Activated effector memory CD4-positive, alpha-beta T cell treated with anti-CD3 and anti-CD28 coated beads, Interleukin-2, amount 50 U/mL, for 16 hours (primary cell): ENCODE data around the gene KMT2C.
"Not testable (repeated sequence)": the region's sequence is repeated elsewhere in the genome, so short reads cannot be mapped to it uniquely, and the experiment has no call there.

Source experiments
- DNase-seq: peaks from one replicate; pipeline ENCODE4 v3.0.0-alpha.2; 2020

KMT2C gene

DNA sequence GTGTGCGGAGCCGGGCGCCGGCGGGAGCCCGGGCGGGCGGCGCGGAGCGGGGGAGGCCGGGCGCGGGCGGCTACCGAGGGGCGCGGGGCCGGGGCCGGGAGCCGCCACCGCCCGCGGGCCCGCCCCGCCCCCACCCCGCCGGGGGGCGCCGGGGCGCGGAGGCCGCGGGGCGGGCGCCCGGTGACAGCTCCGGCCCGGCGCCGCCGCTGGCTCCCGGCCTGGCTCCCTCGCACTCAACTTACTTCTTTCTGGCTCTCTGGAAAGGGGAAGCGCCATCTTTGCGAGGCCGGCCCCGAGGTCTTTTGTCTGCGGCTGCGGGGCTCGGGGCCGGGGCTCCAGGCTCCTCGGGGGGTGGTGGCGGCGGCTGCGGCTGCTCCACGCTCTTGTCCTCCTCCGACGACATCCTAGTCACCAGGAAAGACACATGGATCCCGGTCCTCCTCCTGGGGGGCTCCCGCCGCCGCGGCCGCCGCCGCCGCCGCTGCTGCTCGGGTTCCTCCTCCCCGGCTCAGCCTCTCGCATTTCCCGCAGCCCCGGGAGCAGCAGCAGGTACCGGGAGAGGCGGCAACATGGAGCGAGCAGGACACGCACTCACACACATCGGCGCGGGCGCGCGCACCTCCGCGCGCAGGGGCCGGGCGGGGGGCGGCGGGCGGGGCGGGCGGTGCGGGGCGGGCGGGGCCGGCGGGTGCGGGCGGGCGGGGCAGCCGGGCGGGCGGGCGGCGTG lies at the start of gene KMT2C:
KMT2C (minus strand) TSS at position 620 of the 727 bp plus-strand sequence; CDS start at position 403, 217 bp downstream.
- DNase-seq: peak; percentile 84

DNA sequence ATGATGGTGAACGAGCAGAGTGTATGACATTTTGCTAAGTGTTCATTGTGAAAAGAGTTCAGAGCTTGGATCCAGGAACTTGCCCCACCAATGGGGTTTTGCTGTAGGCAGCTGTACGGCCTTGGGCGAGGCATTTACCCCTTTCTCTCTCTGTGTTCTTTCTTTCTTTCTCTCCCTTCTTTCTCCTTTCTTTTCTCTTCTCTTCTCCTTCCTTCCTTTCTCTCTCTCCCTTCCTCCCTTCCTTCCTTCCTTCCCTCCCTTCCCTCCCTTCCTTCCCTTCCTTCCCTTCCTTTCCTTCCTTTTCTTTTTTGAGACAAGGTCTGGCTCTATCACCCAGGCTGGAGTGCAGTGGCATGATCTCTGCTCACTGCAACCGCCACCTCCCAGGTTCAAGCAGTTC lies 45.3 kb upstream of the KMT2C start:
- DNase-seq: no peak

DNA sequence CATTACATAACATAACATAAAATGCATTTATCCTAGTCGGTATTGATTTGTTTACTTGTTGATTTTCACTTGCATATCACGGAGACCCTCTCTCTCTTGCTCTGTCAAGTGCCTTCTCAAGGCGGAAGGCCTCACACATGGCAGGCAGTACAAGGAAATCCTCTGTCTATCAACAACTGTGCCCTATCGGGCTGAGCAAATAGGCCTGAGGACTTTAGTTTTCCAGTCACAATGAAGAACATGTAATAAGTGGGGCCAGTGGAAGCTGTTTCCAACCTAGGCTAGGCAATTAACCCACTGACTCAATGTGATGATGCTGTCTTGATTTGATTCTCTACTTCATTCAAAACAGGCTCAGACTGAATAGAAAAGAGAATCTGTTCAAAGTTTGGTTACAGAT lies 44.9 kb upstream of the KMT2C start:
- DNase-seq: peak; percentile 30

DNA sequence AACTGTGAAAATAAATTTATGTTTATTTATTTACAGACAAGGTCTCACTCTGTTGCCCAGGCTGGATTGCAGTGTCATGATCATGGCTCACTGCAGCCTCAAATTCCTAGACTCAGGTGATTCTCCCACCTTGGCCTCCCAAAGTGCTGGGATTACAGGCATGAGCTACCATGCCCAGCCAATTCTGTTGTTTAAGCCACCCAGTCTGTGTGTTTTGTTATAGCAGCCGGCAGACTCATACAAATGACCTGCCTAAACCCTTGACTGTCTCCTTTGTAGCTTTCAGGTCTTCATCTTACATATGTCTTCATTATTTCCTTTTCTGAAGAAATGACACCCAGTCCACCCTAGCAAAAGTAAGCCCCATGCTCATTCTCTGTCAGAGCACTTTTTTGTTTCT lies 43.8 kb upstream of the KMT2C start:
- peak; percentile 14 for DNase-seq

DNA sequence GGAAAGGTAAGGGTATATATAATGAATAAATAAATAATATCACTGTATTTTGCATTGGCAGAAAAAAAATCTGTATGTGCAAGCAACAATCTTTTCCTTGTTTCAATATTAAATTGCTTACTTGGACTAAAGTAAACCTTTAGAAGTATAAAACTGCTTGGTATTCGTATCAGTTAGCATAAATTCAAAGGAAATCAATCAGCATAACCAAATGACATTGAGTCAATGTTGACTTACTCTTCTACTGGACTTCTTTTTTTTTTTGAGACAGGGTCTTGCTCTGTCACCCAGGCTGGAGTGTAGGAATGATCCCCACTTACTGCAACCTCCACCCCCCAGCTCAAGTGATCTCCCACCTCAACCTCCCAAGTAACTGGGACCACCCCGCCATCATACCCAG lies 42.3 kb upstream of the KMT2C start:
- DNase-seq: no peak

DNA sequence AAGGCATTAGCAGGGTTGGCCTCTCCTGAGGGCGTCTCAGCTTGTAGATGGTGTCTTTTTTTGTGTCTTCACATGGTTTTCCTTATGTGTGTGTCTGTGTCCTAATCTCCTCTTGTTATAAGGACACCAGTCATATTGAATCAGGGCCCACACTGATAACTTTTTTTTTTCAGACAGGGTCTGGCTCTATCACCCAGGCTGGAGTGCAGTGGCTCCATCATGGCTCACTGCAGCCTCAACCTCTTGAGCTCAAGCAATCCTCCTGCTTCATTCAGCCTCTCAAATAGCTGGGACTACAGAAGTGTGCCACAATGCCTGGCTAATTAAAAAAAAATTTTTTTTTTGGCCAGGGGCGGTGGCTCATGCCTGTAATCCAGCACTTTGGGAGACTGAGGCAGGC lies 41.3 kb upstream of the KMT2C start:
- DNase-seq: no peak

DNA sequence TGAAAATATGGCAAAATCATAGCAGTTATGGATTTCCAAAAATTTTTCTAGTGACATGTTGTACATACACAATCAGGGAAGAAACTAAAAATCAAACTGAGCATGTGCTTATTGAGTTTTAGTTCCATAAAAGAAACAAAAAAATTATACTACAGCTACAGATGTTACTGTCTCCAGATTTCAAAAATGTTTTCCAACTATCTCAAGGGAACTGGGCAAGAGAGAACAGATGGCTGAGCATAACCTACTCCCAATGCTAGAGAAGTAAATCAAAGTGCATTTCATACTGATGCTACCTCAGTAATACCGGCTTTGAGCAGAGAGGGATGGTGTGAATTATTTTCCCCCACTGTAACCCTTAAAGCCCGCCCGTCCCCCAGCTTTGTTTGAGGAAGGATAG lies 40.7 kb upstream of the KMT2C start:
- DNase-seq: no peak

DNA sequence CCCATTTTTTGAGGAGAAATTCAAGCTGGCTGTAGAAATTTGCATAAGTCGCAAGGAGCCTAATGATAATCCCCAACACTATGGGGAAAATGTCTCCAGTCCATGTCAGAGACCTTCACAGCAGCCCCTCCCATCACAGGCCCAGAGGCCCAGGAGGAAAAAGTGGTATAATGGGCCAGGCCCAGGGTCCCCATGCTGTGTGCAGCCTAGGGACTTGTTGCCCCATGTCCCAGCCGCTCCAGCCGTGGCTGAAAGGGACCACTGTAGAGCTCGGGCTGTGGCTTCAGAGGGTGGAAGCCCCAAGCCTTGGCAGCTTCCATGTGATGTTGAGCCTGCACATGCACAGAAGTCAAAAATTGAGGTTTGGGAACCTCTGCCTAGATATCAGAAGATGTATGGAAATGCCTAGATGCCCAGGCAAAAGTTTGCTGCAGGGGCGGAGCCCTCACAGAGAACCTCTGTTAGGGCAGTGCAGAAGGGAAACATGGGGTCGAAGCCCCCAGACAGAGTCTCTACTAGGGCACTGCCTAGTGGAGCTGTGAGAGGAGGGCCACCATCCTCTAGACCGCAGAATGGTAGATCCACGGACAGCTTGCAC lies 35.3 kb upstream of the KMT2C start:
- DNase-seq: not testable (repeated sequence)

DNA sequence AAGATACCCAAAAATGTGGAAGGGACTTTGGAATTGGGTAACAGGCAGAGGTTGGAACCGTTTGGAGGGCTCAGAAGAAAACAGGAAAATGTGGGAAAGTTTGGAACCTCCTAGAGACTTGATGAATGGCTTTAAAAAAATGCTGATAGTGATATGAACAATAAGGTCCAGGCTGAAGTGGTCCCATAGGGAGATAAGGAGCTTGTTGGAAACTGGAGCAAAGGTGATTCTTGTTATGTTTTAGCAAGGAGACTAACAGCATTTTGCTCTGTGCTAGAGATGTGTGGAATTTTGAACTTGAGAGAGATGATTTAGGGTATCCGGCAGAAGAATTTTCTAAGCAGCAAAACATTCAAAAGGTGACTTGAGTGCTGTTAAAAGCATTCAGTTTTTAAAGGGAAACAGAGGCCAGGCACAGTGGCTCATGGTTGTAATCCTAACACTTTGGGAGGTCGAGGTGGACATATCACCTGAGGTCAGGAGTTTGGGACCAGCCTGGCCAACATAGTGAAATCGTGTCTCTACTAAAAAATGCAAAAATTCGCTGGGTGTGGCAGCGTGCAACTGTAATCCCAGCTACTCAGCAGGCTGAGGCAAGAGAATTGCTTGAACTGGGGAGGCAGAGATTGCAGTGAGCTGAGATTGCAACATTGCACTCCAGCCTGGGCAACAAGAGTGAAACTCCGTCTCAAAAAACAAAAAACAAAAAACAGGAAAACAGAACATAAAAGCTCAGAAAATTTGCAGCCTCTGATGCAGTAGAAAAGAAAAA lies 34.6 kb upstream of the KMT2C start:
- not testable (repeated sequence) for DNase-seq

DNA sequence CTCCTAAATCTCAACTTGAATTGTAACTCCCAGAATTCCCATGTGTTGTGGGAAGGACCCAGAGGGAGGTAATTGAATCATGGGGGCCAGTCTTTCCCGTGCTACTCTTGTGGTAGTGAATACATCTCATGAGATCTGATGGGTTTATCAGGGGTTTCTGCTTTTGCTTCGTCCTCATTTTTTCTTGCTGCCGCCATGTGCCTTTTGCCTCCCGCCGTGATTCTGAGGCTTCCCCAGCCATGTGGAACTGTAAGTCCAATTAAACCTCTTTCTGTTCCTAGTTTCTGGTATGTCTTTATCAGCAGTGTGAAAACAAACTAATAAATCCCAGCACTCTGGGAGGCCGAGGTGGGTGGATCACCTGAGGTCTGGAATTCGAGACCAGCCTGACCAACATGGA lies 33.8 kb upstream of the KMT2C start:
- peak; percentile 9 for DNase-seq

DNA sequence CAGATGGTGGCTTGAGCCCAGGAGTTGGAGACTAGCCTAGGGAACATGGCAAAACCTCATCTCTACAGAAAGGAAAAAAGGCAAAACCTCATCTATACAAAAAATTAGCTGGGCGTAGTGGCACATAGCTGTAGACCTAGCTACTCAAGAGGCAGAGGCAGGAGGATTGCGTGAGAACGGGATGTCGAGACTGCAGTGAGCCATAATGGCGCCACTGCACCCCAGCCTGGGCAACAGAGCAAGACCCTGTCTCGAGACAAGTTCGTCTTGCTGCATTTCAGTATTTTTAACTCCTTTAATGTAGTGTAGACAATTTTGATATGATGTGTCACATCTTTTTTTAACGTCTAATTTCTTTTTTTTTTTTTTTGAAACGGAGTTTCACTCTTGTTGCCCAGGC lies 31.4 kb upstream of the KMT2C start:
- DNase-seq: no peak

DNA sequence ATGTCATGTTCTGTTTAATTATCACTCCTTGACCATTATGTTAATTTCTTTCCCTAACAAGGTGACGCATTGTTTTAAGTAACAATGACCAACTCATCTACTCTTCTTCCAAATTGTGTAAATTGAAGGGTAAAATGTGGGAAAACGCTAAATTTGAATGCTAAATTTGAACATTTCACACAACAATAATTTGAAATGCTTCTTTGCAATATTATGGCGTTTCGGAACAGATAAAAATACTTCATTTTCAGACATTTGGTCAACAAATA lies 29.2 kb upstream of the KMT2C start:
- DNase-seq: no peak

DNA sequence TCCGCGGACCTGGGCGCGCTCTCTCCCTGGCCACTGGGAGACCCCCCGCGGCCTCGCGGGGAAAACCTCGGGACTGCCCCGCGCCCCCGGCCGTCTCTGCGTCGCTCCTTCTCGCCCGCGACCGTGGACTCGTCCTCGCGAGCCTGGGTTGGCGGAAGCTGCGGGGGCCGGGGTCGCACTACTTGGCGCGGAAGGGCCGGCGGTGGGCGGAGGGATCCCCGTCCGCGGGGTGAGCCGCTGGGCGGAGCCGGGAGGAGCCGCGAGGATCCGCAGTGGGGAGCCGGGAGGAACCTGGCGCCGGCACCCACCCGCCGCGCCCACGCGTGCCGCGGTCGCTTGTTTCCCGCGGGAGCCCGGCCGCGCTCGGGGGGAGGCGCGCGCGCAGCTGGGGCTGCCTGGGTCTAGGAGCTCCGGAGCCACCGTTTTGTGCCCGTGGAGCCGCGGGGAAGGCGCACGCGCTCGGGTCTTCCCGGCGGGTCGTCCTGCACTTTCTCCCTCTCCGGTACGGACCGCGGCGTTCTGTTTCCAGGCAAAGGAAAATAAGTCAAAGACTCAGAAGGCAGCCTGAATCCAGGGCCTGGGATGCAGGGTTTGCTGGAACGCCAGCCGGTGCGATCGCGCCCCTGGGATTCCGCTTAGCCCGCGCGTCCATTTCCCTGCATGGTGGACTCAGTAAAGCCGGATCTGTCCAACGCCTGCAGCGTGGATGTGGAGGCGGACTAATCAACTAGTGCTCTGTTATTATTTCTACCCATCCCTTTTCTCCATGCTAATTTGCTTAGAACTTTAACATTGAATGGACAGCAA lies 28.7 kb upstream of the KMT2C start:
- DNase-seq: peak; percentile 89

DNA sequence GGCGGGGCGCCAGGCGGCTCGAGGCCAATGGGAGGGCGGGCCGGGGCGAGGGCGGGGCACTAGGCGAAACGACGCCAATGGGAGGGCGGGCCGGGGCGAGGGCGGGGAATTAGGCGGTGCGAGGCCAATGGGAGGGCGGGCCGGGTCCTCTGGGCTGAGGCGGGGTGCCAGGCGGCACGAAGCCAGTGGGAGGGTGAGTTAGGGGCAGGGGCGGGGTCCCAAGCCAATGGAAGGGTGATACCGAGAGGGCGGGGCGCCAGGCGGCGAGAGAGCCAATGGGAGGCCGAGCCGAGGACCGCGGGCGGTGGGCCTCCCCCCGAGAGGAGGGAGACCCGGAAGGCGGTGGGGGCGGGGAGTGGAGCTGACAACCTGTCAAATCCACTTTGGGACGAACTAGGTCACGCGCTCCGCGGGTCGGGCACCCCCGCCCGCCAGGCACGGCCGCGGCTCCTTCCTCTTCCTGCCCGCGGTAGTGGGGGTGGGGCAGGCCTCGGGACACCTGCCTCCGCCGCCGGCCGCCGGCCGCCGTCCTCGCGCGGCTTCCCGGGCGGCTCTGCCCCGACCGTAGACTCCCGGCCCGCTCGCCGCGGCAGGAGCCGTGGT lies 28.0 kb upstream of the KMT2C start:
- peak; percentile 100 for DNase-seq

DNA sequence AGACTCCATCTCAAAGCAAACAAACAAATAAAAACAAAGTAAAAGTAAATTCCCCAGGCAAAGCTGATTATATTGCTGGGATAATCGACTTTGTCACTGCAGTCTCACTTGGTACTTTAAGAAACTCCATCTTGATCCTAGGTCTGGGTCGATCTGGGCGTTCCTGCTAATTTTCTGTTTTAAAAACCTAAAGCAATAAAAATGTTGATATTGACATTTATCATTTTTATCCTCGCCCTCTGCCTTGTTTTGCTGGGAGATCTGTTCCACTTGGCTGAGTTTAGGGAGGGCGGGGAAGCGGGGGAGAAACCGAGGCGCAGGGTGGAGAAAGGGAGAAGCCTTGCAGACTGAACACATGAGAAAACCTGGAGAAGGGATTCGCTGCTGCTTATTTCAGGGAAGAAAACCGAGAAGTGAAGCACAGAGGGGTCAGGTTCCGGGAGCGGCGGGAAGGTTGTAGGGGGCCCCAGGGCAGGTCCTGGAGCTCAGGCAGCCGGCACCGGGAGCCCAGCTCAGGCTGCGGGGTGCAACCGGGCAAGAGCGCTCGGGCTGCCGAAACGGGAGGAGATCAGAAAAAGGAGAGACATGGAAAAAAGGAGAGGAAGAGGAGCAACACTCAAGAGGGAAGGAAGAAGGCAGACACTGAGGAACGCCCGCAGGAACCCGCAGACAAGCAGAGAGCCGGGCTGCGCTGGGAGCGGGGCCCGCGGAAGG lies 27.3 kb upstream of the KMT2C start:
- no peak for DNase-seq

DNA sequence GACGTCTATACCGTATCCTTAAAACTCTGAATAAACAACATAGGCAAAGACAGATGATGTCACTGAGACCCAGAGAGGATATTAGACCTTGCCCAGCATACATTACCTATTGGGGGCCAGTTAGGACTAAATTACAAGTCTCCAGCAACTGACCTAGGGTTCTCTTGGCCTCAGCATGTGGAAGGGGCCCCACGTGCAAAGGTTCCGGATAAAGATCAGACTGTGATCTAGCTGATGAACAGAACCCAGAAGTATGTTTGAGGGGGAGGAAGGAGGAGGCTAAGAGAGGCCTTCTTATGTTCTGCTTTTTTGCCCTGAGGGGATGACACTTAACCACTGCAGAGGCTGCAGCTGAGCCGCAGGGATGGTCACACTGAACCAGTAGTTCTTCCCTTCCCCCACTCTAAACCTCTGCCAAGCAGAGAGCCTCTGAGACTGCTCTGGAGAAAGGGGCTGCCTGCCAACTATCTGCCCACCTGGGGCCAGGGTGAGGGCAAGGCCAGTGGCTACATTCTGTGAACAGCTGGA lies 24.0 kb upstream of the KMT2C start:
- no peak for DNase-seq

DNA sequence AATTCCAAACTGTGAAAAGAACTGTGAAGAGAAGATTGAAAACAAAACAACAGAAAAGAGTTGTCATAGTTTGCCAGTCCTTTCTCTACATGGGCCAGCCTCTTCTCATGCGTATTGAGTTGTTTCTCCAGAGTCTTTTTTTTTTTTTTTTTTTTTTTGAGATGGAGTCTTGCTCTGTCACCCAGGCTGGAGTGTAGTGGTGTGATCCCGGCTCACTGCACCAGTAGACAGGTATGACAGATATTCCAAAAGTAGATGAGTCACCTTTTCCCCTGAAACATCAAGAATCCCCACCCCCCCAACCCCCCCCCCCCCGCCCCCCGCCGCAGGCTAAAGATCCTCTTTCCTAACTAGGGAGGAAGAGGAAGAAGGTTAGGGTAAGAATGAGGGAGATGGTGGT lies 15.6 kb upstream of the KMT2C start:
- no peak for DNase-seq

DNA sequence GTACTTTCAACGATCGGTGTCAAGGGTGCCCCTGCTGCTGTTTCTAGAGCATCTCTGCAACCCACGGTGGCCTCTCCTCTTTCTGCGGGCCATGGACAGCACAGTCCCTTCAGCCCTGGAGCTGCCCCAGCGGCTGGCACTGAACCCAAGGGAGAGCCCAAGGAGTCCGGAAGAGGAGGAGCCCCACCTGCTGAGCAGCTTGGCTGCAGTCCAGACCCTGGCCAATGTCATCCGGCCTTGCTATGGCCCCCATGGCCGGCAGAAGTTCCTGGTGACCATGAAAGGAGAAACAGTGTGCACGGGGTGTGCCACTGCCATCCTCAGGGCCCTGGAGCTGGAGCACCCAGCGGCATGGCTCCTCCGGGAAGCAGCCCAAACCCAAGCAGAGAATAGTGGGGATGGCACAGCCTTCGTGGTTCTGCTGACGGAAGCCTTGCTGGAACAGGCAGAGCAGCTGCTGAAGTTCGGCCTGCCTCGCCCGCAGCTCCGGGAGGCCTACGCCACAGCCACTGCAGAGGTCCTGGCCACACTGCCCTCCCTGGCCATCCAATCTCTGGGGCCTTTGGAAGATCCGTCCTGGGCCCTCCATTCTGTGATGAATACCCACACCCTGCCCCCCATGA lies 9.7 kb upstream of the KMT2C start:
- not testable (repeated sequence) for DNase-seq

DNA sequence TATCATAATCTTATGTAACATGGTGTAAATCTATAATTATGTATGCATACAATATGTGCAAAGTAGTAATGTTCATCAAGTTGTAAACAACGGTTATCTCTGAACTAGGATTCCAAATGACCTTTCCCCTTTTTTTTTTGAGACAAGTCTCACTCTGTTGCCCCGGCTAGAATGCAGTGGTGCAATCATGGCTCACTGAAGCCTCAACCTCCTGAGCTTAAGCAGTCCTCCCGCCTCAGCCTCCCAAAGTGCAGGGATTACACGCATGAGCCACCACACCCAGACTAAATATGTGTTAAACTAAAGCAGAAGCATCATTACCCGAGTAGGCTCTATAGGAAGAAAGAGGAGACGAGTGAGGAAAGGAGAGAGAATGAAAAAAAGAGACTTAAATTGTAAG lies 7.8 kb upstream of the KMT2C start:
- no peak for DNase-seq

DNA sequence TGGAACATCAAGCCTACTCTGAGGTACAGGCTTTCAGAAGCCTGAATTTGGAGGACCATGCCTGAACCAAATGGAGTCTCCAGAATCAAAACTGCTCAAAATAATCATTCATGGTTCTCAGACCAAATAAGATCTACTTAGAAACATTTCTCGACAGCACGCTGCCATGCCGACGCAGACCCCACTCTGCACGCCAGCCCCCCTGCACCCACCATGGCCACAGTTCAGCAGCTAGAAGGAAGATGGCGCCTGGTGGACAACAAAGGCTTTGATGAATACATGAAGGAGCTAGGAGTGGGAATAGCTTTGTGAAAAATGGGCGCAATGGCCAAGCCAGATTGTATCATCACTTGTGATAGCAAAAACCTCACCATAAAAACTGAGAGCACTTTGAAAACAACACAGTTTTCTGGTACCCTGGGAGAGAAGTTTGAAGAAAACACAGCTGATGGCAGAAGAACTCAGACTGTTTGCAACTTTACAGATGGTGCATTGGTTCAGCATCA lies 6.6 kb upstream of the KMT2C start:
- no peak for DNase-seq

DNA sequence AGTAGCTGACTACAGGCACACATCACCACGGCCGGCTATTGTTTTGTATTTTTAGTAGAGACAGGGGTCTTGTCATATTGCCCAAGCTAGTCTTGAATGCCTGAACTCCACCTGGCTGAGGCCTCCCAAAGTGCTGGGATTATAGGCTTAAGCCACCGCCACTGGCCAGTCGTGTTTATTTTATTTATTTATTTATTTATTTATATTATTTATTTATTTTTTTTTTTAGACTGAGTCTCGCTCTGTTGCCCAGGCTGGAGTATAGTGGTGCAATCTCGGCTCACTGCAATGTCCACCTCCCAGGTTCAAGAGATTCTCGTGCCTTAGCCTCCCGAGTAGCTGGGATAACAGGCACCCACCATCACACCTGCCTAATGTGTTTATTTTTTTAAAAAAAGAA lies 6.0 kb upstream of the KMT2C start:
- DNase-seq: not testable (repeated sequence)
